NB4 (cell line): ENCODE results near the gene OSMR.

Experiments used
- MAX ChIP-seq: IDR thresholded peaks from 2 replicates; pipeline ENCODE4 v1.6.1; 2011; ENCODE audit warnings: low read depth, low read length
- MYC ChIP-seq: IDR thresholded peaks from 2 replicates; pipeline ENCODE4 v1.6.1; 2011; ENCODE audit warnings: low read depth, low read length
- POLR2A ChIP-seq: IDR thresholded peaks from 2 replicates; pipeline ENCODE4 v1.6.1; 2011; ENCODE audit warnings: mild to moderate bottlenecking; ENCODE audit not compliant: insufficient read length; ENCODE audit errors: extremely low read depth
- TF ChIP-seq, protein P1 (sequence below): IDR thresholded peaks from one replicate; pipeline ENCODE4 v1.5.1; 2012; ENCODE audit warnings: low read depth, low read length

DNA sequence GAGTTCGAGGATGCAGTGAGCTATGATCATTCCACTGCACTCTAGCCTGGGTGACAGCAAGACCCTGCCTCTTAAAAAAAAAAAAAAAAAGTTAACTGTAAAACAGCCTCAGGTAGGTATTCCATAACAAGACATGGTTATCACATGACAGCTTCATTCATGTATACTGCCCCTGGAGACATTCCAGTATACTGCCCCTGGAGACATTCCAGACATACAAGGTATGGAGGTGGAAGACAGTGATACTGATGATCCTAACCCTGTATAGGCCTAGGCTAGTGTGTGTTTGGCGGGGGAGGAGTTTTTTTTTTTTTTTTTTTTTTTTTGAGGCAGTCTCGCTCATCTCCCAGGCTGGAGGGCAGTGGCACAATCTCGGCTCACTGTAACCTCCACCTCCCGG is 122.9 kb downstream of the OSMR start:
- no peak for TF ChIP-seq MAX
- TF ChIP-seq, protein P1, sequence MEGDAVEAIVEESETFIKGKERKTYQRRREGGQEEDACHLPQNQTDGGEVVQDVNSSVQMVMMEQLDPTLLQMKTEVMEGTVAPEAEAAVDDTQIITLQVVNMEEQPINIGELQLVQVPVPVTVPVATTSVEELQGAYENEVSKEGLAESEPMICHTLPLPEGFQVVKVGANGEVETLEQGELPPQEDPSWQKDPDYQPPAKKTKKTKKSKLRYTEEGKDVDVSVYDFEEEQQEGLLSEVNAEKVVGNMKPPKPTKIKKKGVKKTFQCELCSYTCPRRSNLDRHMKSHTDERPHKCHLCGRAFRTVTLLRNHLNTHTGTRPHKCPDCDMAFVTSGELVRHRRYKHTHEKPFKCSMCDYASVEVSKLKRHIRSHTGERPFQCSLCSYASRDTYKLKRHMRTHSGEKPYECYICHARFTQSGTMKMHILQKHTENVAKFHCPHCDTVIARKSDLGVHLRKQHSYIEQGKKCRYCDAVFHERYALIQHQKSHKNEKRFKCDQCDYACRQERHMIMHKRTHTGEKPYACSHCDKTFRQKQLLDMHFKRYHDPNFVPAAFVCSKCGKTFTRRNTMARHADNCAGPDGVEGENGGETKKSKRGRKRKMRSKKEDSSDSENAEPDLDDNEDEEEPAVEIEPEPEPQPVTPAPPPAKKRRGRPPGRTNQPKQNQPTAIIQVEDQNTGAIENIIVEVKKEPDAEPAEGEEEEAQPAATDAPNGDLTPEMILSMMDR = no peak
- no peak for TF ChIP-seq POLR2A
- TF ChIP-seq MYC = no peak
